Hindlimb muscle (tissue), 1 donor: ENCODE data around the gene ETV4. TPM values are rescaled to one million over a fixed set of nuclear protein-coding genes. Genes with fewer than 3 reads are reported as not detected.

Experiments
- DNase-seq: peaks from one replicate; pipeline ENCODE4 v3.0.0-alpha.2; 2013
- polyA plus RNA-seq: library from polyadenylated mRNA; unstranded; fragments of 120-200 nt; gene quantifications from one replicate; pipeline ENCODE4 v1.2.1, GENCODE V29; 2013; ENCODE audit not compliant: insufficient read length

The ETV4 gene
- polyA plus RNA-seq: 4.3 TPM

DNA sequence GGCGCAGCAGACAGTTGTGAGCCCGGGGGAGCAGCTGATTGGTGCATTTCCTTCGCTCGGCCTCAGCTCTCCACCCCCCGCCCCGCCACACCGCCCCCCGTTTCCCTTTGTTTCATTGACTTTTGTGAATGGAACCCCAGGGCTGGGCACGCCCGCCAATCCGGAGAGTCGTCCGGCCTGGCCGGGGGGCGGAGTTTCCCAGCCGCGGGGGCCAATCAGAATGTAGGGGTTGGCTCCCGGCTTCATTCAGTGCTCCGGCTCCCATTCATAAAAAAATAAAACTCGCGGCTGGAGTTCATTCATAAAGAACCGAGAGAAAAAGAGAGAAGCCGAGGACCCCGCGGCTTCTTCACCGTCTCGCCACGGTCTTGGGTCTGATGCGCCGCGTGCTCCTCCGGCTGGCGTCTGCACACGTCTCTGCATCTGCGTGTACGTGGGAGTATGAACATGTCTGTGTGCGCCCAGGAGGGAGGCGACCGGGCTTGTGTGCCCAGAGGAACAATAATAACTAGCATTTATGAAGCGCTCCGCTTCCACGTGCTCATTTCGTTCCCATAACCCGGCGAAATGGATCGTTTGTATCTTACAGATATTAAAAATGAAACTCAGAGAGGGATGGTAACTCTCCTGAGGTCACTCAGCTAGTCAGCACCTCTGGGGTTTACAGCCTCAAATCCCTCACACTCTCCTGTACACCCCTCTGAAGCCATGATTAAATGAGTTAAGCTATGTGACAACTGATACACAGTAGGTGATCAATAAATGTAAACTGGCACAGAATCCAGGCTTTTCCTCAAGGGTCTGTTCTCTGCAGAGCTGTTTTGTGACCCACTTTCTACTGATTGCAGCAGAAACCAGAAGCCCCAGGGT is at the start of gene ETV4:
TSS of gene ETV4 (minus strand) at position 22 of the 870 bp plus-strand sequence. CDS start 723 bp downstream, outside the sequence.
- peak; percentile 92 for DNase-seq

DNA sequence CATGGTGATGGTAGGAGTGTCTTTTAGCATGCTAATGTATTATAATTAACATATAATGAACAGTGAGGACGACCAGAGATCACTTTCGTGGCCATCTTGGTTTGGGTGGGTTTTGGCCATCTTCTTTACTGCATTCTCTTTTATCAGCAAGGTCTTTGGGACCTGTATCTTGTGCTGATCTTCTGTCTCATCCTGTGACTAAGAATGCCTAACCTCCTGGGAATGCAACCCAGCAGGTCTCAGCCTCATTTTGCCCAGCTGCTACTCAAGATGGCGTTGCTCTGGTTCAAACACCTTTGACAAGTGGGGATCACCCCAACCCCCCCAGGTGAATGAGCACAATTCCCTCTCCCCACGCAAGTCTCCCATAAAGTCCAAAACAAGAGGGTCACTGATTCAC is 49.3 kb upstream of the ETV4 start:
- no peak for DNase-seq

- peak; percentile 93 for DNase-seq
Observed at GRCh38 chr17:43591779-43592562, 45.8 kb upstream of the ETV4 start.

GRCh38 chr17:43591001-43591400 is 44.9 kb upstream of the ETV4 start:
- no peak for DNase-seq

- DNase-seq: no peak
Observed at GRCh38 chr17:43588664-43589435, 42.7 kb upstream of the ETV4 start.

DNA sequence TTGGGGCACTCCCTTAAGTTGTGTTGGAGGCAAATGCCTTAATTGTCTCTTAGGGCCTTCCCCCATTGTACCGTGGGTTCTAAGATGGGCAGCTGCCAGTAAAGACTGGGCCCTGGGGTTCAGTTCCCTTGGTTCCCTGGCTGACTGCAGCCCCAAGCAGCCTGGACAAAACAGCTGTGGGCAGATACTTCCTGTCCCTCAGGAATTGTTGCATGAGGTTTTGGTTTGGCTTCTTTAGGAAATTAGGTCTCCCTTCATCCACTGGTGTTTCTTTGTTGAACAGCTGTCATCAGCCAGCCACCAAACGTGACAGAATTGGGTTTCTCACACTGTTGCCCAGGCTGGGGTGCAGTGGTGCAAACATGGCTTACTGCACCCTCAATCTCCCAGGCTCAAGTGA is 42.0 kb upstream of the ETV4 start:
- no peak for DNase-seq

- DNase-seq: no peak
Observed at GRCh38 chr17:43587647-43588046, 41.5 kb upstream of the ETV4 start.

DNA sequence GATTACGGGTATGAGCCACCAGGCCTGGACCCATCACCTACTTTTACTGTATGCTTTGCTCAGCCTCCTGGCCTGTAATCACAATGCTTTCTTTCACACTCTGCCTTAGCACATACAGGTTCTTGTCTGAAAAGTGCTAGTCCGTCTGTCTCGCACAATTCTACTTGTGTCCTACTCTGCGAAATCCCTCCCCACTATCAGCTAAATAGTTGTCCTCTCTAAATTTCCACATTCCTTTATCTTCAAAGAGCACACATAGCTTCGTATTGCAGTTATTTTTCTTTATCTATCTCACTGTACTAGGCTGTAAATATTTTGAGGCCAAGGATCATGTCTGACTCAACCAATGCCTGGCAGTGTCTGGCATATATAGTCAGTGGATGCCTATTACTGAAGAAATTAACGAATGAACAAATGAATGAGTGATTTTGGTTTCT is 38.5 kb upstream of the ETV4 start:
- DNase-seq: no peak

GRCh38 chr17:43583332-43583731 is 37.2 kb upstream of the ETV4 start:
- no peak for DNase-seq

- no peak for DNase-seq
Observed at GRCh38 chr17:43581613-43582012, 35.5 kb upstream of the ETV4 start.

- no peak for DNase-seq
Observed at GRCh38 chr17:43581130-43581529, 35.0 kb upstream of the ETV4 start.

GRCh38 chr17:43579566-43580140 is 33.5 kb upstream of the ETV4 start:
- DNase-seq: no peak

- DNase-seq: no peak
Observed at GRCh38 chr17:43578699-43579565, 32.8 kb upstream of the ETV4 start.

- no peak for DNase-seq
Observed at GRCh38 chr17:43578404-43578698, 32.2 kb upstream of the ETV4 start.

- no peak for DNase-seq
Observed at GRCh38 chr17:43577664-43578403, 31.7 kb upstream of the ETV4 start.

- DNase-seq: peak; percentile 83
Observed at GRCh38 chr17:43576563-43577229, 30.6 kb upstream of the ETV4 start.

DNA sequence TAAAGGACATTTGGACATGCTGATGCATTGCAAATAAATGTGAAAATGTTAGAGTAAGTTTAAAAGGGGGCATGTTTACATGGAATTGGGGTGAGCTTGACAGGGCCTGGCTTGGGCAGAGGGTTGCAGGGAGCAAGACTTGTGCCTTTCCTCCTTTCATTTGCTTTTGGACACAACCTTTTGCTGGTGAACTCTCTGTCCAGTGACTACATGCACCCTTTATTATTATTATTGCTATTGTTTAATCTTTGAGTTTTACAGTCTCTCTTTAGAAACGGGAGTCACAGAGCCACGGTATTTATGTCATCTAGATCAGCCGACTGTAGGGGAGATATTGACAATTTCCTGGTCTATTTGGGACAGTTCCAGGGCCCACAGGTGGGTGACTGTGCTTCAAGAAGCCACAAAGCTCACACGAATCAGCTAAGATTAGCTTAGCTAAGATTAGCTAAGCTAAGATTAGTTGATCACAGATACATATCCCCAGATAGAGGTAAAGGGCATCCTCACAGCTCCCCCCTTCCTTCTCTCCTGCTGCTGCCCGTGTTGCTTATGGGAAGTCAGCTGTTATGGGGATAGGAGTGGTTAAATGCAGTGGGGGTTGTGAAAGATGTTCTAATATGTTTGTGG is 28.9 kb upstream of the ETV4 start:
- no peak for DNase-seq

DNA sequence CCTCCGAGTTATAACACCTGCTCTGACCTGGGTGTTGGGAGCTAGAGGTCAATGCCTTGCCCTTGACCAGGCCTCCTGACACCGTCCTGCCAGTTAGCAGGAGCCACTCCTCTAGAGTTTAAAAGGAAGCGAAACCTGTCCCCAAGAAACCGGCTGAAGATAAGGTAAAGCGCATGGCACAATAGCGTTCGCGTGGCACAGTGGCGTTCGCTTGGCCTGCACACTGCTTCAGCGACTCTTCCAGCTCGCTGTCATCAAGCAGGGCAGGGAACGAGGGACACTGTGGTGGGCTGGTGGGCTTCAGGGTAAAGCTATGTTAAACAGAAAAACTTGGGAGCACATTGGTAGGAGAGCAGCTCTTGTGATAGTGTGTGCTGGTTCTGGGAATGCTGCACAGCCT is 28.2 kb upstream of the ETV4 start:
- DNase-seq: no peak

DNA sequence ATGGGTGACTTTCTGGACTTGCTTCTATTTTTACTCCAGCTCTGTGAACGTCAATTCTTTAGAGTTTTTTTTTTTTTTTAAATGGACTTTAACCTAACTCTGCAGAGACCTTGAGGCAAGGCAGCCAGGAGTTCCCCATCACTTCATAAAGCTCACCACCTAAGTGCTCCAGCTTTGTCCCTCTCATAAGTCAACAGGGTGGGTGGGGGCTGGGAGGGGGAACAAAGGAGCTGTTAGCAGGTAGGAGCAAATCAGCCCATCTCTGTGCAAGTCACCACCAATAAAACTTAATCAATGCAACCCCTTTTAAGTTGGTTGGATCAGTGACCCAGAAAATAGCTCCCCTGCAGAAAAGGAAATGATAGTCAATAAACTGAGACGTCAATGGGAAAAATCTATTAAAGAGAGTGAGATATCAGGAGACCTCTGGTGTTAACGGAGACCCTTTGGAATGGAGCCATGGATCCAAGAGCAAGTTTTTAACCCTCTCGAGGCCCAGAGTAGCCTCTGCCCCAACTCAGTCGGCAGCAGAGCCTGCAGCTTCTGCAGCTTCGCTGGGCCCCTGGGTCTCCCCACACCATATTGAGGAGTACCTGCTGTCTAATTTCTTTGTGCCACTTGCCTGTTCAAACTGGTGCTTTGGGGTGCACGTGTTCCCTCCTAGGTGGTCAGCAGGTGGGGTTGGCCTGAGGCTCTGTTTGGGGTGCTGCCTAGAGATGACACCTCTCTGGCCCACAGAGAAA is 27.6 kb upstream of the ETV4 start:
- DNase-seq: no peak
